Fibroblast of upper back skin (primary cell): Measurements from ENCODE around the gene MMP15.

Source experiments
- DNase-seq: peaks from one replicate; pipeline ENCODE4 v3.0.0-alpha.2; 2013

Gene MMP15

GRCh38 chr16:58037365-58038057 lies 12.0 kb downstream of the MMP15 start:
- no peak for DNase-seq

- no peak for DNase-seq
These were observed 12.7 kb downstream of the MMP15 start for GRCh38 chr16:58038219-58038641.

GRCh38 chr16:58039829-58040495 lies 14.4 kb downstream of the MMP15 start:
- DNase-seq: no peak

GRCh38 chr16:58040496-58040846 lies 14.9 kb downstream of the MMP15 start:
- DNase-seq: no peak

GRCh38 chr16:58040945-58041627 lies 15.5 kb downstream of the MMP15 start:
- DNase-seq: no peak

- no peak for DNase-seq
These were observed 16.0 kb downstream of the MMP15 start for GRCh38 chr16:58041628-58041955.

GRCh38 chr16:58042001-58042885 lies 16.7 kb downstream of the MMP15 start:
- DNase-seq: no peak

- no peak for DNase-seq
These were observed 17.4 kb downstream of the MMP15 start for GRCh38 chr16:58042886-58043515.

DNA sequence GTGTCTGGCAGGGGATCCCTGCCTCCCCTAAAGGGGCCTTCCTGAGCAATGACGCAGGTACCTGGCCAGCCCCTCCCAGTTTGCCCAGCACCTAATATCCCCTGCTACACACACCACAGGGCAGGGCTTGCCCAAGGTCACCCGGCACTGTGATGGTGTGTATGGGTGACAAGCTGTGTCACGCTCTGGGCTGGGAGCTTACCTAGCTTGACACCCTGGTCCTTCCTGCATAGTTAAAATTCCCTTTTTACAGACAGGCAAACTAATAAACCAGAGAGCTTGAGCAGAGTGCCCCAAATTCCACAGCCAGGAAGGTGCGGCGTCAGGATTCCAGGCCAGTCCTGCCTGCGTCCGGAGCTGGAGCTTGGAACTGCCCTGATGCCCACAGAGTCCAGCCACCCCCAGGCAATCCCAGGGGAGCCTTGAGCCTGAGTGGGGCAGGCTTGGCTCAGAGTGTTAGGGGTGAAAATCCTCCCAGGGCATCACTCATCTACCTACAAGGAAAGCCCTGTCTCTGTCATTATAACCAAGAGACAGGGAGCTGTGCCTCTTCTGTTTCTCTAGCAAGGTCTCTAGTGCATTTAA lies 18.1 kb downstream of the MMP15 start:
- no peak for DNase-seq

DNA sequence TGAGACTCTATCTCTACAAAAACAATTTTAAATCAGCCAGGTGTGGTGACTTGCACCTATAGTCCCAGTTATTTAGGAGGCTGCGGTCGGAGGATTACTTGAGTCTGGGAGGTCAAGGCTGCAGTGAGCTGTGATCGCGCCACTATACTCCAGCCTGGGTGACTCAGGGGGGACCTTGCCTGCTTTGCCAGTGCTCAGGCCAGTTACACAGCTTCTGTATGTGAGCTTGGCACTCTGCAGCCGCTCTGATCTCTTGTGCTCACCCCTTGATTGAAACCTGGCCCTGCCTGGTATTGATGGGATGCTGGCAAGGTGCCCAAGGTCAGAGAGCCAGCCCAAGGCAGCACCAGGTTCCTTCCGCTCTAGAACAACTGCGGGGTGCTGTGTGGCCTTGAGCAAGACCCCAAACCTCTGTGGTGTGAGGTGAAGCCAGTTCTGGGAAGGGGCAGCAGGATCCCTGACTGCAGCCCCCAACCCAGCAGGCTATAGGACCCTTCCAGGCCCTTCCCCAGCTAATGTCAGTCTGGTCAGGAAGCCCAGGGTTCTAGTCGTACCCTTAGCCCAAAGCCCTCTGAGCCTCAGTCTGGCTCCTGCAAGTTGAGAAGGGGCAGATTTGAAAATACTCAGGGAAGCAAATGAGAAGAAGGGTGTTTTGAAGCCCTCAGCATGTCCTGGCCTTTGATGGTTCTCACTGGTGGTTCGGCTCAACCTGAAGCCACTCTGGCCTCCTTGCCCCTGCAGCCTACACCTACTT lies 18.9 kb downstream of the MMP15 start:
- DNase-seq: no peak

GRCh38 chr16:58045096-58045495 lies 19.5 kb downstream of the MMP15 start:
- no peak for DNase-seq

DNA sequence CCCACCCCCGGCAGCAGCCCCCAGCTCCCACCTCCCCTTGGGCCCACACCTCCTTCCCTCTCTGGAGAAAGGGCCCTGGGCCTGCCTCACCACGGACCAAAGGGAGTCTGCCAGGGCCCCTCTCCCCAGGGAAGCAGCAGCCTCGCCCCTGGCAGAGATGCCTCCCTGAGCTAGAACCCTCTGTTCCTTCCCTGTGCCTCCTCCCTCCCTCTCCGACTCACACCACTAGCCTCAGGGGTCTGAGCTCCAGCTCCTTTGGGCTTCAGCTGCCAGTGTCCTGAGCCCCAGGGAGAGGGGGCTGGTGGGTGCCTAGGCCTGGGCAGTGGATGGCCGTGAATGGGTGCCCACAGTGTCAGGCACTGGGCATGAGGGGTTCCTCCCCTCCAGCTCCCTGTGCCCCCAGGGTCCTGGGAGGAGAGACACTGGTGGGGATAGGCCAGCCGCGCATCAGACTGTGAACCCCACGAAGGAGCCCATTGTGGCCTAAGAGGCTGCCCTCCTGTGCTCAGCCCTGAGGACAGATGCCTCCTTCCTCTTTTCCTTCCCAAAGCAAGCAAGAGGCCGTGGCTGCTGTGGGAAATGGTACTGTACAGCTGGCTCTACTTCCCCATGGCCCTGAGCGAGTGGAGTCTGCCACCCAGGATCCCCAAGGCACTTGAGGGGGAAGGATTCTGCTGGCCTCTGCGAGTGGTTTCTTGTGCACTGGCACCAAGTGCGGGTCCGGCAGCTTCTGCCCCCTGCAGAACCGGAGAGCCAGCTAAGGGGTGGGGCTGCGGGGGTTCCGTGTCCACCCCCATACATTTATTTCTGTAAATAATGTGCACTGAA lies 20.7 kb downstream of the MMP15 start:
- DNase-seq: no peak

DNA sequence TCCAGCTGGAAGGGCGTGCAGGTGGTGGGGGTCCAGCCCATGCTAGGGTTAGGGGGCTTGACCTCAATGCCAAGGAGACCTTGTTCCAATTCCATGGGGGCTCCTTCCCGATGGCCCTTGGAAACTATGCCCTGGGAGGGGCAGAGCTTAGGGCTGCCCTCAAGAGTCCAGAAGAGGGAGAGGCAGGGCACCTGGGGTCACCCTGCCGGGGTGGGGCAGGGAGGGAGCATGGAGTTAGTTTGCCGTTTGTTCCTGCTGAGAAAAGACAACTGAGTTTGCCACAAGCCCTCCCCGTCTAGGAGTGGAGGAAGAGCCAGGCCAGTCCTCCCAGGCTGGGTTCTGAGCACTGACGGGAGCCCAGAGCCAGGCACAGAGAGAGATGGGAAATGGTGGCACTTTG lies 21.4 kb downstream of the MMP15 start:
- DNase-seq: no peak

DNA sequence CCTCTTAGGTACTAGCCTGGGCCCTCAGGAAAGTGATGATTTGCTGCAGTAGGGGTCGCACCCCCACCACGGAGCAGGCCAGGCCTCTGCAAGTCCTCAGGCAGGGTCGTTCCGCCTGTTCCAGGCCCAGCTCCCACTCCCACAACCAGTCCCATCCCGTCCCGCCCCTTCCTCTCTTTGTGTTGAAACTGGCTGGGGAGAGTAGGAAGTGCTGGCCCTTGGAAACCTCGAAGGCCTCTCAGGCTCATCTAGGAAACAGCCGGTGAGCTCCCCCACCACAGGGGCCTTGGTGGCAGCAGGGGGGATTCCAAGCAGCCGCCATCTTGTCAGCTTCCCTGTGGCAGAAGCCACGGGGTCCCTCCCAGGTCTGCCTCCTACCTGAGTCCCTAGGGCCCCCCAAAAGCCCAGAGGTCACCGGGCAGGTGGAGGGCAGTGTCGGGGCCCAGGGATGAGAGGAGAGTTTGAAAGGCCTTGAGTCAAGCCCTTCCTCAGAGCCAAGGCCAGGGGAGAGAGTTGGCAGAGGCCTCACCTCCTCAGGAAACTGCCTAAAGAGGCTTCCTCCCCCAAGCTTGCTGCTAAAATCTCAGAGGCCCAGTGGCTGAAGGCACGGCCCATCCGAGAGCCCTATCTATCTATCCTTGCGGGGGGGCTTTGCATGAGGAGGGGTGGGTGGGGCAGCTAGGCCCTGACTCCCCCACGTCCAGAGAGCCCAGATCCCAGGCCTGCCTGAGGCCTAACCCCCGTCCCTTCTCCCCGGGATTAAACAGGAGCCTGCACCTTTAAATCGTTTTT lies 22.2 kb downstream of the MMP15 start:
- no peak for DNase-seq

GRCh38 chr16:58048494-58049231 lies 23.1 kb downstream of the MMP15 start:
- DNase-seq: no peak

GRCh38 chr16:58049232-58050185 lies 24.0 kb downstream of the MMP15 start:
- no peak for DNase-seq

DNA sequence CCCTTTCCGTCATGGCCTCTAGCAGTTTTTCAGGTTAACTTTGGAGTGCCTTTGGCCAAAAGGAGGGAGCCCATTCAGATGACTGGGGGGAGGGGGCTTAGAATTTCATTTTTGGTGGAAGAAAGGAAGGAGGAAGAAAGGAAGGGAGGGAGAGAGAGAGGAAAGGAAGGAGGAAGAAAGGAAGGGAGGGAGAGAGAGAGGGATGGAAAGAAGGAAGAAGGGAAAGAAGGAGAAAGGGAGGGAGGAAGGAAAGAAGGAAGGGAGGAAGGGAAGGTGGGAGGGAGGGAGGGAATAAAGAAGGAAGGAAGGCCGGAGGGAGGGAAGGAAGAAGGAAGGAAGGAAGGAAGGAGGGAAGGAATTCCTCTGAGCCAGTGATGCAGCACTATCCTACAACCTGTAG lies 25.7 kb downstream of the MMP15 start:
- DNase-seq: no peak
